Thymus (tissue), 11 donors: ENCODE data around the gene SERTAD1. TPM values are rescaled to one million over a fixed set of nuclear protein-coding genes. Genes with fewer than 3 reads are reported as not detected.

Source experiments
- DNase-seq, 9 donors: peaks; one replicate each; pipeline ENCODE4 v3.0.0-alpha.2; 2013; ENCODE audit warnings: low spot score in 9 of 9, low read depth in 6 of 9, missing footprints in 1 of 9
- H3K27ac ChIP-seq, 2 donors: one replicate each; pipeline ENCODE4 v1.5.1; 2013; ENCODE audit warnings: control low read depth in 1 of 2, low read depth in 1 of 2, low read length in 1 of 2, mild to moderate bottlenecking in 1 of 2, moderate library complexity in 1 of 2
- H3K27me3 ChIP-seq, 2 donors: one replicate each; pipeline ENCODE4 v1.5.1; 2013; ENCODE audit warnings: low read length in 1 of 2; ENCODE audit not compliant: control insufficient read depth in 2 of 2, insufficient read depth in 1 of 2
- H3K36me3 ChIP-seq, 2 donors: one replicate each; pipeline ENCODE4 v1.5.1; 2013; ENCODE audit warnings: low read length in 1 of 2, mild to moderate bottlenecking in 1 of 2, moderate library complexity in 1 of 2; ENCODE audit not compliant: control insufficient read depth in 2 of 2, insufficient read depth in 2 of 2
- H3K4me1 ChIP-seq, 2 donors: one replicate each; pipeline ENCODE4 v1.5.1; 2013; ENCODE audit warnings: low read length in 2 of 2; ENCODE audit not compliant: control insufficient read depth in 2 of 2, insufficient read depth in 2 of 2
- H3K4me3 ChIP-seq, 2 donors: one replicate each; pipeline ENCODE4 v1.5.1; 2013; ENCODE audit warnings: low read length in 2 of 2, control low read depth in 1 of 2, mild to moderate bottlenecking in 1 of 2
- H3K9me3 ChIP-seq, 2 donors: one replicate each; pipeline ENCODE4 v1.5.1; 2013; ENCODE audit warnings: low read length in 1 of 2, mild to moderate bottlenecking in 1 of 2; ENCODE audit not compliant: control insufficient read depth in 2 of 2, insufficient read depth in 1 of 2
- WGBS: extraction: QIAGEN DNeasy Blood & Tissue Kit; methylation state at CpG from one replicate; pipeline ENCODE4 v1.1.7; 2013; 5-methylcytosine and 5-hydroxymethylcytosine counted together
- polyA plus RNA-seq: library from polyadenylated mRNA; stranded (reverse); fragments of 200-250 nt; gene quantifications from one replicate; pipeline ENCODE4 v1.2.3, GENCODE V29; 2013
- total RNA-seq: library from RNA; stranded (reverse); fragments of 120-200 nt; gene quantifications from one replicate; pipeline ENCODE4 v1.2.4, GENCODE V29; 2013
- donor health status: healthy.

SERTAD1 gene
- total and polyA plus RNA-seq, 2 donors = 7.6 to 15.4 TPM

DNA sequence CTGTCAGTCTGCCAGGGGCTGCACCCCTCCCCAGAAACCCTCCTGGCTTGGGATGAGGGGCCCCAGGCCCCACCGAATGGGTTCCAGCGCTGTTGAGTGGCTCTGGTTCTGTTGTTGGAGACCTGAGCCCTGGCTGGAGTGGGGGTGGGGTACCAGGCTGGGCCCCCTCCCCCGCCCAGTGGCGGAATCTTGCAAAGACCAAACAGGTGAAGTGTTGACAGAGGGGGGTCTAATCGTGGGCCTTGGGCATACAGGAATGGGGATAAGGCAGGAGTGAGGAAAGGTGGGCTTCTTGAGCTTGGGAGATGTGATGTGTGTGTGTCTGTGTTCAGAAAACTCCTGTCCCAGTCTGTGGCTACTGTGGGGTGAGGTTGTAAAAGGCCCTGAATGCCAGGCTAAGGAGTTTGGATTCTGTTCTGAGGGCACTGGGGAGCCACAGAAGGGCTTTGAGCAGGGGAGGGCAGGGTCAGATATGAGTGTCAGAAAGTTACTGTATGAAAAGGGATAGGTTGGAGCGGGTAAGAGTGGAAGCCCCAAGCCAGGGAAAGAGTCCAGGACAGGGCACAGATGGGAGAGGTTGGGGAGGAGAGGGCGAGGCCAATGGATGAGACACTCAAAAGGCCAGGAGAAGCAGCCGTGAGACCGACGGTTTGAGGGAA is 35.6 kb downstream of the SERTAD1 start, which contains the start of gene HIPK4:
Gene HIPK4 (minus strand): TSS at position 98 of the 659 bp plus-strand sequence. CDS start 279 bp downstream, outside the sequence.
- no peak within 1 kb of the TSS for H3K27ac ChIP-seq
- 95% methylated on average over 10 of the region's 10 CpGs for WGBS
- no peak for DNase-seq

DNA sequence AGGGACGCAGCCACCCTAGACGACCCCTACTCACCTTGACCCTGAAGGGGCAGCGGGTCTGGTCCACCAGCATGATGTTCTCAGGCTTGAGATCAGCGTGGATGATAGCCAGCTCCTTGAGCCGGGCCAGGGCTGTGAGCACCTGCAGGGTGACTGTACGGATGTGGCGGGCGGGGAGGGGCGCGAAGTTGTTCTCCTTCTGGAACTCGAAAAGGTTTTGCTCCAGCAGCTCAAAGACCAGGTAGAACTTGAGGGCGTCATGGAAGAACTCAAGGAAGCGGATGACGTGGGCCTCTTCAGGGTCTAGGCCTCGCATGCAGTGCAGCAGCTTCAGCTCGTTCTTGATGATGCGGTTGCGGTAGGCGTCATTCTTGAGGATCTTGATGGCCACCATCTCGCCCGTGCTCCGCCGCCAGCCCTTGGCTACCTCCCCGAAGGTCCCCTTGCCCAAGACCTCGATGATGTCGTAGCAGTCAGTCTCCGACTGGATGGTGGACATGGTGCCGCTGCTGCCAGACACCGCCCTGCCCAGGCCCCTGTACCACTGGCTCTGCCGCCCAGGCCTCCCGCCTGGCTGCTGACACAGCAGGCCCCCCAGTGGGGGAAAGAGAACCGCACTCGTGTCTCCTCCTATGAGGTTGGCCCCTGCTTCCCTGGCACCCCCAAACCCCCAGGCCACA is 36.2 kb downstream of the SERTAD1 start:
- no peaks in the 10 kb centered on the region for H3K4me1 ChIP-seq
- H3K27ac ChIP-seq = no peak overlapping the region
- DNase-seq = no peak
- no peaks in the 10 kb centered on the region for H3K36me3 ChIP-seq
- no peaks in the 10 kb centered on the region for H3K27me3 ChIP-seq
- no peak overlapping the region for H3K4me3 ChIP-seq
- H3K9me3 ChIP-seq = no peaks in the 10 kb centered on the region
- 97% methylated on average over 33 of the region's 33 CpGs for WGBS

More for the DNA sequence above, 35.6 kb downstream of the SERTAD1 start, which contains the start of gene HIPK4:
- Histone ChIP-seq H3K36me3 (no peaks in the 10 kb centered on the region), H3K4me3 (no peak within 1 kb of the TSS), H3K4me1 (no peaks in the 10 kb centered on the region), H3K9me3 (no peaks in the 10 kb centered on the region), H3K27me3 (no peaks in the 10 kb centered on the region)

DNA sequence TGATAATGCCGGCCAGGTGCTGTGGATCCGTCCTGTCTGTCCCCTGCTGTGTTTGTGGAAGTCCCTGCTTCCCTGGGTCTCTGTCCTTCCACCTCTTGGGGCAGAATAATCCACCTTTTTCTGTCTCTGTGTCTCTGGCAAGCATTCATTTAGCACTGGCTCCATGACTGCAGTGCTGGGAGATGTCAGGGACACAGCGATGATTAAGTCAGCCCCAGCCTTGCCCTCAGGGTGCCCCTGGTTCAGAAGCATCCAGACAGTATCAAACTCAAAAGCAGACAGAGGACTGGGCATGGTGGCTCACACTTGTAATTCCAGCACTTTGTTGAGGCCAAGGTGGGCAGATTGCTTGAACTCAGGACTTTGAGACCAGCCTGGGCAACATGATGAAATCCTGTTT is 37.3 kb downstream of the SERTAD1 start:
- H3K27me3 ChIP-seq = peaks cover 0 to 2% of the 10 kb centered on the region in 2 donors
- no peak overlapping the region for H3K27ac ChIP-seq
- H3K9me3 ChIP-seq = no peaks in the 10 kb centered on the region
- H3K4me3 ChIP-seq = no peak overlapping the region
- no peak for DNase-seq
- H3K36me3 ChIP-seq = no peaks in the 10 kb centered on the region
- 94% methylated on average over 3 of the region's 3 CpGs for WGBS
- H3K4me1 ChIP-seq = no peaks in the 10 kb centered on the region

DNA sequence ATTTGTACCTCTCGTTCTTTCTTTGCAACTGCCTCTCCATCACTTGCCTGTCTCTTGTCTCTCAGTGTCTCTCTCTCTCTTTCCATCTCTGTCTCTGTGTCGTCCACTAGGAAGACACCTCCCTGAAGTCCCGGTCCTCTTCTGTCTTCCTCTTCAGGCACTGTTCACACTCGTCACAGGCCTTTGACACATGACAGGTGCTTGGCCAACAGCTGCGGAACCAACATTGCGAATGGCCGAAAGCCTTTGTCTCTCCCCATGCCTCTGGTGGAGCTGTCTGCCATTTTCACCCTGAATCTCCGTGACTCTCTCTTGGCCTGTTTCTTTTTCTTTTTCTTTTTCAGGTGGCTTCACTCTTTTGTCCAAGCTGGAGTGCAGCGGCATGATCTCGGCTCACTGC is 38.6 kb downstream of the SERTAD1 start:
- no peak for DNase-seq
- peaks cover 0 to 2% of the 10 kb centered on the region in 2 donors for H3K27me3 ChIP-seq
- H3K9me3 ChIP-seq = no peaks in the 10 kb centered on the region
- WGBS = 96% methylated on average over 10 of the region's 10 CpGs
- no peaks in the 10 kb centered on the region for H3K36me3 ChIP-seq
- no peak overlapping the region for H3K4me3 ChIP-seq
- no peaks in the 10 kb centered on the region for H3K4me1 ChIP-seq
- no peak overlapping the region for H3K27ac ChIP-seq

DNA sequence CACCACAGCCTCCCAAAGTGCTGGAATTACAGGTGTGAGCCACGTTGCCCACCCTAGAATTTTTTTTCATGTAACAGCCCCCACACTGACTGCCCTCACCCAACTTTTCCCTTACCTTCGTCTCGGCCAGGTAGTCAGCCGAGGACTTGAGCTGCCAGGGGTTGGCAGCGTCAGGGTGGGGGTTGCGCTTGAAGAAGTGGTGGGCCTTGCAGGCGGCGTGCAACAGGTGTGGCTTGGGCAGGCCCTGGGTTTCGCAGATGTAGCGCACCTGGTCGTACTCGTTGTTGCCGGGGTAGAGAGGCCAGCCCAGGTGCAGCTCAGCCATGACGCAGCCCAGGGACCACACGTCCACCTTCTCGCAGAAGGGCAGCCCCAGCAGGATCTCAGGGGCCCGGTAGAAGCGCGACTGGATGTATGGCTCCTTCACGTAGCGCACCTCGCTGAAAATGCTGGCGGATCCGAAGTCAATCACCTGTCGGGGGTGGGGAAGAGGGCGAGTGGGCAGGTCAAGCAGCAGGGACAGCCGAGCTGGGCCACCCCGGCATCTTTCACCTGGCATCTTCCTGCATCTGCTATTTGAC is 42.0 kb downstream of the SERTAD1 start:
- no peak for DNase-seq
- H3K4me1 ChIP-seq = no peaks in the 10 kb centered on the region
- 91% methylated on average over 28 of the region's 28 CpGs for WGBS

DNA sequence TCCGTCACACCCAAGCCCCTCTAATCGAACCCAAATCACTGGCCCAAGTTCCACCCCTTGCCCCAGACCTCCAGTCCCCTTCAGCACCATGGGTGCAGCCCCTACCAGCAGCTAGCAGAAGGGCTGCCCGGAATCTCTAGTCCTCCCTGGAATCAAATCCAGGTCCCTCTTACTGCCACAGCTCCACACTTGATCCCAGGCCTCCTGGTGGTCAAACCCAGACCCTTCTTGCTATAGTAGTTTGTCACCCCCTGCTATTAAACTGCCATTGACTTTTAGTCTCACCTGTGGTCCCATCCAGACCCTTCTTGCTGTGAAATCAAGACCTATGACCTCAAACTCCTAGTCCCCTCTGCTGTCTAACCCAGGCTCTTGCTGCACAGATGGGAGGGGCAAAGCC is 44.5 kb downstream of the SERTAD1 start:
- peaks cover 2 to 15% of the 10 kb centered on the region in 2 donors for H3K36me3 ChIP-seq
- 95% methylated on average over 3 of the region's 3 CpGs for WGBS
- H3K9me3 ChIP-seq = no peaks in the 10 kb centered on the region
- H3K4me1 ChIP-seq = no peaks in the 10 kb centered on the region
- H3K27ac ChIP-seq = no peak overlapping the region
- no peak overlapping the region for H3K4me3 ChIP-seq
- DNase-seq = no peak
- H3K27me3 ChIP-seq = peaks cover 0 to 2% of the 10 kb centered on the region in 2 donors

More for the DNA sequence above, 42.0 kb downstream of the SERTAD1 start:
- H3K27me3 ChIP-seq = peaks cover 0 to 2% of the 10 kb centered on the region in 2 donors
- no peak overlapping the region for H3K4me3 ChIP-seq
- no peaks in the 10 kb centered on the region for H3K9me3 ChIP-seq
- no peak overlapping the region for H3K27ac ChIP-seq
- H3K36me3 ChIP-seq = peaks cover 2 to 3% of the 10 kb centered on the region in 2 donors

DNA sequence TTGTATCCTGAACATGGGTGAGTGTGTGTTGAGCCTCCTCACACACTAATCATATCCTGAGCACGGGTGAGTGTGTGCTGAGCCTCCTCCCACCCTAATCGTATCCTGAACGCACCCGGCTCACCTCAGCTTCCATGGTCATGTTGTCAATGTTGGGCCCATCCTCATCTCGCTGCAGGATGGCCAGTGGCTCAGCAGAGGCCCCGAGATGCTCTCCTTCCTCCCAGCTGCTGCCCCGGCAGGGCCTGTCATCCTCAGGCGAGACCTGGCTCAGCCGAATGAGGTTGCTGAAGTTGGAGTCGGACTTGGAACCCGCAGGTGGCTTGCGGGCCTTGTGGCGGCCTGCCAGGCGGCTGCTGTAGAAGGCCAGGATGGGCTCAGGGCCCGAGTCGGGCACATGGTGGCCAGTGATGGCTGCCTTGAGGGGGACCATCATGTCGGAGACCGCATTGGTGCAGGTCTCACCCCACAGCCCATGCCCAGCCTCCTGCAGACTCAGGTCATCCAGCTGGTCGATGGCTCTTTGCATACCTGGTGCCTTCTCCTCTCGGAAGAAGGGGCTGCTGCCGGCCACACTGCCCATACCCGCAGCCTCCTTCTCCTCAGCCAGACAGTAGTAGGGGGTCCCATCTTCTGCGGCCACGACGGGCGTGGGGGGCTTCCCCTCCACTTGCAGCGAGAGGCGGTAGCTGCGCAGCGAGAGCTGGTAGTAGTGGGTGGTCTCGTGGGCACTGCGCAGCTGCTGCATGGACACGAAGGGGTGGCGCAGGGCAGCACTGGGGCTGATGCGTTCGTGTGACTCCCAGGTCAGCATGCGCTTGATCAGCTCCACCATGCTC is 45.4 kb downstream of the SERTAD1 start:
- 96% methylated on average over 37 of the region's 37 CpGs for WGBS
- H3K36me3 ChIP-seq = peaks cover 2 to 15% of the 10 kb centered on the region in 2 donors
- no peaks in the 10 kb centered on the region for H3K4me1 ChIP-seq
- no peak overlapping the region for H3K4me3 ChIP-seq
- no peaks in the 10 kb centered on the region for H3K9me3 ChIP-seq
- peaks cover 0 to 2% of the 10 kb centered on the region in 2 donors for H3K27me3 ChIP-seq
- no peak overlapping the region for H3K27ac ChIP-seq
- no peak for DNase-seq

DNA sequence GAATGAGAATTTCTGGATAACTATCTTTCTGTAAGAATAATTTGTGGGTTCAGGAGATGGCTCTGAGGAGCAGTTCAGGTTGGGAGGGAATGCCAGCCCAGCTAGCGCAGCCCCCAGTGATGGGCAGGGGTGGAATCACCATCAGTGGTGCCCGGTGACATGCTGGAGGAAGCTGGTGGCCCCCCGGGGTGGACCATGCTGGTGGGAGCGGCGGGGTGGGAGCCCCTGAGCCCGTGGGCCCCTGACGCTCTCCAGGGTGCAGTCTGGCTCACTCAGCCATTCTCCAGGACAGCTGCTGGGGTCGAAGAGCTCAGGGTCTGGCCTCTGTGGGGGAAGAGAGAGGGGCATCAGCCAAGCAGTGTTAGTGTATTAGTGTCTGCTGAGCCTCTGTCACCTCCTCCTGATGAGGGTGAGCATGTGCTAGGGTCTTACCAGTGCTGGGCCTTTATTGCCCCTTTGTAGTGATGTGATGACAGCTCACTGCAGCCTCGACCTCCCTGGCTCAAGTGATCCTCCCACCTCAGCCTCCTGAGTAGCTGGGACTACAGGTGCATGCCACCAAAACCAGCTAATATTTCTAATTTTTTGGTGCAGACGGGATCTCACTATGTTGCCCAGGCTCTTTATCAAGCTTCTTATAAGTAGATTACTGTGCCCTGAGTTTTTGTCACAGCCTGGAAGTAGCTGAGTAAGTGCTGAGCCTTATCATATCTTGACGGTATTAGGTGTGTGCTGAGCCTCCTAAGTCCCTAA is 46.2 kb downstream of the SERTAD1 start:
- Histone ChIP-seq H3K36me3 (peaks cover 2 to 15% of the 10 kb centered on the region in 2 donors), H3K4me1 (no peaks in the 10 kb centered on the region), H3K27ac (no peak overlapping the region), H3K27me3 (peaks cover 0 to 2% of the 10 kb centered on the region in 2 donors), H3K4me3 (no peak overlapping the region), H3K9me3 (no peaks in the 10 kb centered on the region)
- DNase-seq = no peak
- 93% methylated on average over 11 of the region's 11 CpGs for WGBS
